ENCODE measurements around the gene SSBP3.

DNA sequence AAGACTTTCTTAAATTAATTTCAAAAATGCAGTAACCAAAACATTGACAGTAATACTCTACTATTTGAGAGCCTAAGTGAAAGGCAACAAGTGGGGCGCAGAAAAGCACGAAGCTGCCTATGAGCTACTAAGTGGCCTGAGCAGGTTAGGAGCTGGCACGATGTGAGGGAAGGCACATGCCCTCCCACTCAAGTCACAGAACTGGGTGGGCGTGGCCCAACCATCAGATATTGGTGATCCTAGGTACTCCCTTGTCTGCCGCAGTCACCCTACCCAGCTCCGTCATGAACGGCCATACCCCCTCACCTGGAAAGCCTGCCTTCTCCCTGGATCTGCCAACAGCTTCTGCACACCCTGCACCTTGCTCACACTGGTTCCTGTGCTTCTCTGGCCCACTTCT is 40.8 kb downstream of the SSBP3 start:
- no peak for TF ChIP-seq CTCF (conservative IDR thresholded peaks at IDR 0.05)
- no peak for TF ChIP-seq EZH2 (IDR thresholded peaks at IDR 0.05; ENCODE audit: low read depth)
